Forelimb muscle (tissue), 1 donor: Measurements from ENCODE around the gene SLC30A2. TPM values are rescaled to one million over a fixed set of nuclear protein-coding genes. Genes with fewer than 3 reads are reported as not detected.

Source experiments
- DNase-seq: peaks from one replicate; pipeline ENCODE4 v3.0.0-alpha.2; 2013; ENCODE audit warnings: low read depth
- polyA plus RNA-seq: library from polyadenylated mRNA; unstranded; fragments of 120-200 nt; gene quantifications from one replicate; pipeline ENCODE4 v1.2.1, GENCODE V29; 2013; ENCODE audit not compliant: insufficient read length

The SLC30A2 gene
- polyA plus RNA-seq, 1 donor: 1.00 TPM

DNA sequence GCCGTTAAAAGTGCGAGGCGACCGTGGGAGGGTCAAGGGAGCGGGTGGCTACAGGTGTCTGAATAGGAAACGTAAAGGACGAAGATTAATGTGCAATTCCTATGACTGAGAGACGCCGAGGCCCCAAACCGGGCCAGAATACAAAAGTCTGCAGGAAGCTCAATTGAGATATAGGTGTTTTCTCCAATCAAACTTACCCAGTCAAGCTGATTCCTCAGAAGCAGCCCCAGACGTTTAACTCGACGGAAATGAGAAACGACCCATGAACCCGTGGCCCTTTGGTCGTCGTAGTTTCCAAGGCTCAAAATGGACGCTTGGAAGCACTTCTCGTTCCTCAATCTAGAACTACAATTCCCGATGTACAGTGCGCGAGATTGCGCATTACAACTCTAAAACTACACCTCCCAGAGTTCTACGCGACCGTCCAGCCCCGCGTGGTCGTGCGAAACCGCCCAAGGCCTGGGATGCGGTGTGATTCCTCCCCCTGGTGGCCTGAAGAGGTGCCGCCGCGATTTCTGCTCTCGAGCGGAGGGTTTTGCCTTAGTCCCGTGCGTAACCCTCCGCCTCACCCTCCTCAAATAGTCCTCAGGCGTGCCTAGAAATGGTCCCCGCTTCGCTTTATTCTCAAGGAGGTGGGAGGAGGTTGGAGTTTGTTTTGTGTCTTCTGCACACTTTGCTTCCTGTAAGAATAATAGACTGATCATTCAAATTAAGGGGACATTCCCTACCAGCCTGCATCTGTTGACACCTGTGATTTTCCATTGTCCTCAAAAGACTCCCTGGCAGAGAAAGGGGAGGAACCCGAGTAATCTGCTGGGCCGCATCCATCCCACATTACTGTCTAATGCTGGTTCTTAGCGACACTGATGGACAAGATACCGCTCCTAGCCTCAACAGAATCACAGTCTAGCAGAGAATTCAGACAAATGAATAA, 47.8 kb downstream of the SLC30A2 start, which contains the start of gene PAFAH2:
PAFAH2 (minus strand) TSS at position 236 of the 934 bp plus-strand sequence. CDS start 7,247 bp downstream, outside the sequence.
- peak; percentile 100 for DNase-seq

DNA sequence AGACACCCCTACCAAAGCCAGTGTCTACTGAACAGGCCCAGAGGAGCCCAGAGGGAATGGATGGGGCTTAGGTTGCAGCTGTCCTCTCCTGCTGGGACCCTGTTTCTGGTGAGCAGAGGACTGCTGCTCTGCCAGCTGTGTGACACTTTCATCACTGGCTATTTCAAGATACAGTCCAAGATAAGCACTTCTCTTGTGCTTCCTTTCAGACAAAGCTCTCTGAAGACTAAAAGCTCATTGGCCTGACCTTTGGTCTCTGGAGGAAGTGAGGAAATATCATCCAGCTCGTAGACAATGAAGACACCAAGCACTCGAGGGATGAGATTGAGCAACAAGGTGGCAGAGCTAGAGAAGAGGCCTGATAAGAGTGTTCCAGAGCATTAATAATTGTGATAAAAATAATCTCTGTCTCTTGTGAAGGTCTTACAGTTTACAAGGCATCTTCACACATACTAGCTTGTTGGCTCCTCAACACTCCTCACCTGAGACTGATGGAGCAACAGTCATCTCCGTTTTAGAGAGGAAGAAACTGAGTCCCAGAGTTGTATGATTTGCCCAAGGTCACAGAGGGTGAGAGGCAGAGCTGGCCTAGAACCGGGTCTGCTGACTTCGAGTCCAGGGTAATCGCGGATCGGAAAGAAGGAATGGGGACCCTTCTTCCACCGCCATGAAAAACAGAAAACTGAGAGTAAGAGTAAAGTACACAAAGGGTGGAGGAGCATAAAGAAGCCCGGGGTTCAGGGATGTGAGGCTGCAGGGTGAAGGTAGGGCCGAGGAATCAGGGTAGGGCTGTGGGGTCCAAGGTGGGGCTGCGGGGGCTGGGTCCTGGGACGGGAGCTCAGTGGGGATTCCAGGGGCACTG, 48.7 kb downstream of the SLC30A2 start:
- DNase-seq: no peak

DNA sequence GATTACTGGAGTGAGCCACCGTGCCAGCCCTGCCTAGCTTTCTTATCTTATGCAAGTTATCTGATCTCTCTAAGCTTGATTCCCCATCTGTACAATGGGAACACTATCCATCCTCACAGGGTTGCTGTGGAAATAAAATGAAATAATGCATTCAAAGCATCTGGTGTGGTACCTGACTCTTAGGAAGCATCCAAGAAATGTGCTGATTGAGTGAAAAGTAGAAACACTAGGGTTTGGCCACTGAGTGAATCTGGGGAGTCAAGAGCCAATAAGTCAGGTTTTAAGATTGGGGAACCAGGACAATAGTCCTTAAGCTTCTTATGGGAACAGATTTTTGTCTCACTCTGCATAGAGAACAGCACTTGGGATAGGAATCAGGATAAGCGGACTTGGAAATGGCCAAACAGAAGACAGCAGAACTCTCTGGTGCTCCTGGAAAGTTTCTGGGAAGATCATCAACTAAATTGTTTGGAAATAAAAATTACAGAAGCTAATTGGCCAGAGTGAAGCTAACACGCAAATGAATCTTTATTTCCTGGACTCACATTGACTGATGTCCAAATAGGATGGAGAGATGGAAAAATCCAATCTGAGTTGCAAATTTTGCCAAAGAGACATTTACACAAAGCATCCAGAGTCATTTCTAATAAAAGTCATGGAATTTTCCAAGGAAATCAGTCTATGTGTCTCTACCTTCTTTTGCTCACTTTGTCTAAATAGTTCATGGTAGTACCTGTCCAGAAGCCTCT, 51.3 kb downstream of the SLC30A2 start:
- no peak for DNase-seq

DNA sequence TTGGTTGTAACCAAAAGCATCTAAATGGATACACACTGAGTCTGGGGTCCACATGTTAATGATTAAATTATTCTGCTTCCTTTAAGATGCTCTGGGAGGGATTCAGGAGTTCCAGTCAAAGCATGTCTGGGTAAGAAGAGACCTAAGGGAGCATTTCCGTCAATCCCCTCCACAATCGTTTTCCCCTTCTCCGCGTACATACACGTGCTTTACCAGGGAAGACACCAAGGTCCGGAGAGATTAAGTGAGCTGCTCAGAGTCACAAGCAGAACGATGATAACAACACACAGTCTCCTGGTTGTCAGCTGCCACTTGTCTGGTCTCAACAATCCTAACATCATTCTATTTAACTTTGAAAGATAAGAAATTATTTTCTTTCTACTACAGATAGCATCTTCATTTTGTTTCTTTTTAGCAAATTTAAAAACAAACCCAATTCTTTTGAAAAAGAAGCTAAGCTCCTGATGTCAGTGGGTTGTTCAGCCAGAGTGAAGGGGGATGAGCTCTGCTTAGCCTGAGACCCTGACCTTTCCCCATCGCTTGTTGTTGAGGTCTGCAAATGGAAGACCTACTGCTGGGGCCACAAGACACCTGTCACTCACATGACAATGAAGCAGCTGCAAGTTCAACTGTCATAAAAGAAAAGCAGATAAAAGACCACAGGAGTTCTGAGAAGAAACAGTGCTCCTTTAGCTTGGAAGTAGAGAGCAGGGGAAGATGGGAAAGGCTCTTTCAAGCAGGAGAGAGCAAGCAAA, 52.5 kb downstream of the SLC30A2 start:
- no peak for DNase-seq

DNA sequence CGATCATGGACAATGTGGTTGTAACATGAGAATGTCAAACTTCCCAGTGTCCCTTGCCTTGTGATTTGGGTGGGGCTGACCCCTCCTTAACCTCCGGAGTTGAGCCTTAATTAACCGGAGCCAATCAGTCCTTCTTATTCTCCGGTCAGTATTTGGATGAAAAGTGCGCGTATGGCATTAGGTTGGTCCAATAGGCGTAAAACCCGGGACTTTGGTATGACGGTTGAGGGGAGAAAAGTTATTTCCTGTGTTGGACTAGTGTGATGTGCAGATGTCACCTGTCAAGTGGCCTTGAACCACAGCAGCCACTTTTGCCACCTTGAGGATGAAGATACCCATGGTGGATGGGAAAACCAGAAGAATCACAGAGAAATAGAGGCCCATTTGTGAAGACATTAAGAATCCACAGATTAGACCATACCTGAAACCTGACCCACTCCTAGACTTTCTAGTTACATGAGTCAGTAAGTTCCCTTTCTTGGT, 53.2 kb downstream of the SLC30A2 start:
- no peak for DNase-seq

DNA sequence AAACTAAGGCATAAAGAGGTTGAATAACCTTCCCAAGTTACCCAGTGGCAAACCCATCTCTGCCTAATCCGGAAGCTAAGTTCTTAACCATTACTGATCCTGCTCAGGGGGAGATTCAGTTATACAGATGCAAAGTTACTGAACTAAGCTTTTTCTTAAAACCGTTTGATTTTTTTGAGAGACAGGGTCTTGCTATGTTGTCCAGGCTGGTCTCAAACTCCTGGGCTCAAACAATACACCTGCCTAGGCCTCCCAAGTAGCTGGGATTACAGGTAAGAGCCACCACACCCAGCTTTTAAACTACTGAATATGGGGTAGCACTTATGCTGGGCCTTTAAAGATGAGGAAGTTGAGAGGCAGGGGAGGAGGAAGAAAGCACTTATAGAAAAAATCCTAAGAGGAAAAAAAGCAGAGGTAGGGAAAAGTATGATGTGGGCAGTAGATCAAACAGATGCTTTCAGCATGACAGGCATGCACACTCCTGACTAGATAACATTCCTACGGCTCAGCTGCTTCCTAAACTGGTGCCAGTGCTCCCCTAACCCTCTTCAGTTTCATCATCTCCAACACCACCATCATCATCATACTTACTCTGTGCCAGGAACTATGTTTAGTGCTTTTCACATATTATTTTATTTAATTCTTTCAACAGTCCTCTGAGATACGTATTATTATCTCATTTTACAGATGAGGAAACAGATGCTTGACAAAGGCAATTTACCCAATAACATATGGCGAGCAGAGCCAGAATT, 53.8 kb downstream of the SLC30A2 start:
- no peak for DNase-seq

DNA sequence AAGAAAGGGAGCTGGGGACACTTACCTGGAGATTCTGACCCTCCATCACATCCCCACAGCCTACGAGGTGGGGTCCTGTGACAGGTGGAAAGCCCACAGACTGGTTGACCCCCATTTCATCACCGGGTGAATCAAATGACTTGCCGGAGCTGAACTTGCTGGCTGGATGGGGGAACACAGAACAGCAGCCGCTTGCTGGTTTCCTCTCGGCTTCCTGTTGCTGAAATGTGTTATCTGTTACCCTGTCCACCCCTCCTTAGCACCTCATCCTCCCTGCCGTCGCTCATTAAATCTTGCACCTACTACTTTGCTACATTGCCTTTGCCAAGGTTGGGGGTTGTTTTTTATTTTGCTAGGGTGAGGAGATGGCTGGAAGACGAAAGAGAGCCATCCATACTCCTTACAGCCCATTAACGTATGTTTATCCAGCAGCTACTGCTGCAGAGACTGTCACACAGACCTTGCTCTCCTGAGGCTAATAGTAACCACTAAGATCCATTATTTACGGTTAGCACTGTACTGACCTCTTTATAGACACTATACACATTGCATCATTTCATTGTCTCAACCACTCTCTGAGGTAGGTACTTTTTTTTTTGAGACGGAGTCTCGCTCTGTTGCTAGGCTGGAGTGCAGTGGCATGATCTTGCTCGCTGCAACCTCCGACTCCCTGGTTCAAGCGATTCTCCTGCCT, 55.1 kb downstream of the SLC30A2 start:
- no peak for DNase-seq

DNA sequence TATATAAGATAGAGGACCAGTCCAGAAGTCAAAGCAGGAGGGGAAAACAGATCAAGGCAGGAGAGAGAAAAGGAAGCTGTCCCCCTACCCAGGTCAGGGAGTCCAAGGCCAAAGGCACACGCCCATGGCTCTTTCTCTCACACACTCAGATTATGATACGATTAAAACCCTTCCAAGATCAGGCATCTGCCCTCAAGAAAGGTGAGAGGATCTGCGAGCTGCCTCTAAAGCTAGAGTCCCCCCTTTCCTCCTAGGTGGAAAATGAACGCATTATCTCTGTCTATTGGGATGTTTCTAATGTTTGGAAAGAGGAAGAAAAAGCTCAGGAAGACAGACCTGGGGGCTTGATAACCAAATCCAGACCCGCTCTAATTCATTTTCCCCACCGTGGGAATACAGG, 55.7 kb downstream of the SLC30A2 start:
- no peak for DNase-seq

DNA sequence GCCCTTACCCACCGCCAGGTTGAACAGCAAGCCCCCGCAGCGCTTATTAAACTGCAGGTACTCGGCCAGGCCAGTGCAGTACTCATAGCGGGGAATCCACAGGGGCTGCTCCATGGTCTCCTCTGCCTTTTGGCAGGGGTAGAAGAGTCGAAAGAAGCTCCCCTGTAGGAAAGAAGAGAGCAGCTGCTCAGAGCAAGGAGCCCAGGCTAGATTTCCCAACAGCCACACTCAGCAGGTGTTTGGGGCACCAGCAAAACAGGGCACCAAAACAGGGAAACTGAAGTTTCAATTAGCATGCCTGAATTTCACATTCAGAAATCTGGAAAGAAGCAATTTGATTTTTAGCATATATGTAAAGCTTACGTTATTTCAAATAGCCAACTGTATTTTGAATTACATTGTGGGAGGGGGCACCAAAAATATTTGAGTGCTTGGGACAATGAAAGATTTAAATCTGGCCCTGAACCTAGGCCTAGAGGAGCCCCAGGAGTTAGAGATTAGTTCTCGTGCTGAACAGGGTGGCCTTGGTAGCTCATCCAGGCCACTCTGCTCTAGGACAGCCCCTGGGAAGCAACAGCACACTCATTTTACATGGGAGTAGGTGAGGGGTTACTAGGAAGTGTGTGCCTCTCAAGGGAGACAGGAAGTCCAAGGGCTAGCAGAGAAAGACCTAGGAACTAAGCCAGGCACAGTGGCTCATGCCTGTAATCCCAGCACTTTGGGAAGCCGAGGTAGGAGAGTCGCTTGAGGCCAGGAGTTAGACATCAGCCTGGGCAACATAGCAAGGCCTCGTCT, 56.3 kb downstream of the SLC30A2 start:
- DNase-seq: no peak

DNA sequence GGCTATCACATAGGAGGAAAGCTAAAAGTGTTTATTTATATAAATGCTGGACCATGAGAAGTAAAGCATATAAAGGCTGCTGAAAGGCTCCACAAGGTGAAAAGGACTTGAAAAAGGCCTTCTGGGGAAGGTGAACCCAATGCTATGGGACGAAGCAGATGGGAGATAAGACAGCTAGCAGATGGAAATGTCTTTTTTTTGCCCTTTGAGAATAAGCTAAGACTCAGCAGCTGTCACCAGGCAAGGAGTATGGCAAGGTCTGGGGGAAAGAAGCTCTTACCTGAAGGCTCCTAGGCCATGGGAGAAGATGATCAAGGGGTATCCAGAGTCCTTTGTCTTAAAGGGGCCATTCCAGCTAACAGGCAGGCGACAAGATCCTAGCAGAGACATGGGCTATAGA, 58.0 kb downstream of the SLC30A2 start:
- DNase-seq: no peak

Other genes with a start within 250 kb of the SLC30A2 start
- 51.3 TPM for gene SELENON, start 245.9 kb downstream of the SLC30A2 start, polyA plus RNA-seq
- gene MTFR1L, start 226.2 kb downstream of the SLC30A2 start, polyA plus RNA-seq: 69.7 TPM
- gene AUNIP, start 186.7 kb downstream of the SLC30A2 start, polyA plus RNA-seq: 0.71 TPM
- gene PAQR7, start 170.4 kb downstream of the SLC30A2 start, polyA plus RNA-seq: 7.2 TPM
- 436 TPM for gene STMN1, start 139.7 kb downstream of the SLC30A2 start, polyA plus RNA-seq
- gene PAFAH2, start 48.1 kb downstream of the SLC30A2 start, polyA plus RNA-seq: 84.2 TPM
- gene EXTL1, start 24.3 kb downstream of the SLC30A2 start, polyA plus RNA-seq: 4.8 TPM
- 47.4 TPM for gene TRIM63, start 21.5 kb upstream of the SLC30A2 start, polyA plus RNA-seq
- 6.0 TPM for gene PDIK1L, start 65.7 kb upstream of the SLC30A2 start, polyA plus RNA-seq
- 0.76 TPM for gene FAM110D, start 113.0 kb upstream of the SLC30A2 start, polyA plus RNA-seq
- gene C1orf232, start 122.8 kb upstream of the SLC30A2 start, polyA plus RNA-seq: not detected
- 21.5 TPM for gene ZNF593, start 123.8 kb upstream of the SLC30A2 start, polyA plus RNA-seq
- gene ZNF593OS, start 125.7 kb upstream of the SLC30A2 start, polyA plus RNA-seq: 1.5 TPM
- gene CNKSR1, start 131.4 kb upstream of the SLC30A2 start, polyA plus RNA-seq: 4.2 TPM
- not detected for gene CATSPER4, start 144.5 kb upstream of the SLC30A2 start, polyA plus RNA-seq
- 23.6 TPM for gene CEP85, start 188.1 kb upstream of the SLC30A2 start, polyA plus RNA-seq
- 44.5 TPM for gene SH3BGRL3, start 234.0 kb upstream of the SLC30A2 start, polyA plus RNA-seq